Esophagus squamous epithelium (tissue), 4 donors: ENCODE measurements around the gene PPIL1.

ENCODE experiments used
- POLR2A ChIP-seq, 4 donors: fragments of 450-650 bp; IDR thresholded peaks; one replicate each; pipeline ENCODE4 v1.6.1; 2017; ENCODE audit warnings: antibody characterized with exemption in 4 of 4, mild to moderate bottlenecking in 4 of 4, moderate library complexity in 3 of 4
- TF ChIP-seq, protein P1 (sequence below), 6 experiments: fragments of 450-650 bp in 4 of 6; fragments of 200-600 bp in 2 of 6; sonication (generic) in 2 of 6; IDR thresholded peaks; one replicate each; pipeline ENCODE4 v1.5.1; 2016 to 2019; ENCODE audit warnings: antibody characterized with exemption in 6 of 6, mild to moderate bottlenecking in 4 of 6, moderate library complexity in 4 of 6

DNA sequence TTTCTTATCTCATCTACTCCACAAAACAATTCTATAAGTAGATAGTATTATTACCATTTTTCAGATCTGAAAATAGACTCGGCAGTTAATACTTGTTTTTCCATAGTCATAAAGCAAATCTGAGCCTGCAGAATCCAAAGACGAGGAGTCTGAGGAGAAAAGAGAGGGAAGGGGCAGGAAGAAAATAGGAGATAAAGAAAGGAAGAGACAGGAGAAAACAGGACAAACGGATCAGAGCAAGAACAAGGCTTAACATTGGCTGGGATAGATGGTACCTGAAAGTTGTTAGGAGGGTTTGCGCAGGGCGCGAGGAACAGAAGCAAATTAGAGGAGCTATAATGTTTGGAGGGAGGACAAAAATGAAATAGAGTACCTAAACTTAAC is 639 bp upstream of the PPIL1 start:
- TF ChIP-seq, protein P1, sequence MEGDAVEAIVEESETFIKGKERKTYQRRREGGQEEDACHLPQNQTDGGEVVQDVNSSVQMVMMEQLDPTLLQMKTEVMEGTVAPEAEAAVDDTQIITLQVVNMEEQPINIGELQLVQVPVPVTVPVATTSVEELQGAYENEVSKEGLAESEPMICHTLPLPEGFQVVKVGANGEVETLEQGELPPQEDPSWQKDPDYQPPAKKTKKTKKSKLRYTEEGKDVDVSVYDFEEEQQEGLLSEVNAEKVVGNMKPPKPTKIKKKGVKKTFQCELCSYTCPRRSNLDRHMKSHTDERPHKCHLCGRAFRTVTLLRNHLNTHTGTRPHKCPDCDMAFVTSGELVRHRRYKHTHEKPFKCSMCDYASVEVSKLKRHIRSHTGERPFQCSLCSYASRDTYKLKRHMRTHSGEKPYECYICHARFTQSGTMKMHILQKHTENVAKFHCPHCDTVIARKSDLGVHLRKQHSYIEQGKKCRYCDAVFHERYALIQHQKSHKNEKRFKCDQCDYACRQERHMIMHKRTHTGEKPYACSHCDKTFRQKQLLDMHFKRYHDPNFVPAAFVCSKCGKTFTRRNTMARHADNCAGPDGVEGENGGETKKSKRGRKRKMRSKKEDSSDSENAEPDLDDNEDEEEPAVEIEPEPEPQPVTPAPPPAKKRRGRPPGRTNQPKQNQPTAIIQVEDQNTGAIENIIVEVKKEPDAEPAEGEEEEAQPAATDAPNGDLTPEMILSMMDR (IDR thresholded peaks at IDR 0.05): no peak
- no peak for TF ChIP-seq POLR2A (IDR thresholded peaks at IDR 0.05)
